HL-60/S4 (cell line): ENCODE data around the gene CEBPG.

ENCODE experiments used
- in situ Hi-C: fragments of 300-500 bp; cut with MboI; formaldehyde crosslinking; loops from 2 replicates; pipeline ENCODE4 v1.14.3; 2022; ENCODE audit warnings: low sequenced_read_pairs

Gene CEBPG

GRCh38 chr19:33394723-33395560 is 21.4 kb downstream of the CEBPG start:
- in situ Hi-C loops, result no loop called here

DNA sequence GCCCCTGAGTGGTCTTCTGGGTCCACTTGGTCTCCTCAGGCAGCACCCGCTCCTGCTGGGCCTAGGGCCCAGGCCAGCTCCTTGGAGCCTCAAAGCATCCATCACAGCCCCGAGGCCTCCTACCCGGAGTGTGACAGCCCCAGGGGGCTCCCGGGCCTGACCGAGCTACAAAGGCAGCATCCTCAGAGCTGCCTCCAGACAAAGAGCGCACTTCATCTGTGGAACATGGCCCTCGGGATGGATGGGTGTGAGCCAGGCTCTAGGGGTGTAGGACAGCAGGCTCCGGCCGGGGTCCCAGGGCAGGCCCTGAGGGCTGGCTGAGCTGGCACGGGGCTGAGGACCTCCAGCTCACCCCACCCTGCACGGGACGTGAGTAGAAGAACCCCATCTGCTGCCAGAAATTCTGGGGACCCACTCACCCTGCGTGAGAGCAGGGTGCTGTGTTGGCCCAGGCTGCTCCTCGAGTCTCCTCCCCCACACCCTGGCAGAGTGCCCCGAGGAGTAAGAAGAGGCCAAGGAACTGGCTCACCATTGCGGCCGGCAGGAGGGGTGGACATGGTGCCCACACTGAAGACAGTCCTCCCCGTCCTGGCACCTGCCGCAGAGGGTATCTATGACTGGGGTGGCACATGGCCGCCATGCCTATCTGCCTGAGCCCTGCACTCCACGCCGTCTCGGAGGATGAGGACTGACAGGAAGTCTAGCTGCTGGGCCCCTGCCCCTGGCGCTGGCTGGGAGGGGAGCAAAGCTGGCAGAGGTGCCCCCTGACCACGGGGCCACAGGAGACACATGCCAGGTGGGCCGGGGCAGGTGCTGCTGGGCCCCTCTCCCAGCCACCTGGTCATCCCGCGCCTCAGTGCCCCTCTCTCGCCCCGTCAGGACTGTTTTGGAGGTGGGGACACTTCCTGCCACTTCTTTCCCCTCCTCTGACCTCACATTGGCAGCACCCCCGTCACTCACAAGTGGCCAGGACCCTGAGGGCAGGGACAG is 22.3 kb downstream of the CEBPG start:
- in situ Hi-C loops, result no loop called here

- in situ Hi-C loops, result no loop called here
Observed at GRCh38 chr19:33396701-33397535, 23.4 kb downstream of the CEBPG start.

GRCh38 chr19:33397536-33398360 is 24.2 kb downstream of the CEBPG start:
- in situ Hi-C loops, result no loop called here

DNA sequence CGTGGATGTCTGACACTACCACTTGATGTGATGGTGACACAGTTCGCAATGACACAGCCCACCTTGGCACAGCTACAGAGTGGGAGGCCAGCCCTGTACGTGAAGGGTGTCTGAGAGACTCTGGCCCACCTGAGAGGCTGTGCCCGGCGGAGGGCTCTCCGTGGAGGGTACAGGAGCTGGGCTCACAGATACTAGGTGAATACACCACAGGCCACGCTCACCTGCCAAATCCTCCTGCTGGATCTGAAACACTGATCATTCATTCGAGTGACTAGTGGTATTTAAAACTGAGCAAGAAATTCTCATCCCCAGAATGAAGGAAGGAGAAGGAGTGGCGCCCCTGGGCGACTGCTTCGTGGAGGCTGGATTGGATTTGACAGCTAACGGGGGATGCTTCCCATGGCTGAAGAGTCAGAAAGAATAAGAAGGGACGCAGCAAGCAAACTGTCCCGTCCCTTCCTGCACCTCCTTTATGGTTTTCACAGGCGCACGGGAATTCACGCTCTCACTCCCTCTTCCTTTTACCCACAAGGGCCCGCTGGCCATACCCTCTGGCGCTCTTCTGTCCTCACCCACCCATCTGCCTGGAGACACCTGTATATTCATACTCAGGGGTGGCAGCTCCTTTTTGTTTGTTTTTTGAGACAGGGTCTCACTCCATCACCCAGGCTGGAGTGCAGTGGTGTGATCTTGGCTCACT is 25.0 kb downstream of the CEBPG start:
- in situ Hi-C loops, result no loop called here

DNA sequence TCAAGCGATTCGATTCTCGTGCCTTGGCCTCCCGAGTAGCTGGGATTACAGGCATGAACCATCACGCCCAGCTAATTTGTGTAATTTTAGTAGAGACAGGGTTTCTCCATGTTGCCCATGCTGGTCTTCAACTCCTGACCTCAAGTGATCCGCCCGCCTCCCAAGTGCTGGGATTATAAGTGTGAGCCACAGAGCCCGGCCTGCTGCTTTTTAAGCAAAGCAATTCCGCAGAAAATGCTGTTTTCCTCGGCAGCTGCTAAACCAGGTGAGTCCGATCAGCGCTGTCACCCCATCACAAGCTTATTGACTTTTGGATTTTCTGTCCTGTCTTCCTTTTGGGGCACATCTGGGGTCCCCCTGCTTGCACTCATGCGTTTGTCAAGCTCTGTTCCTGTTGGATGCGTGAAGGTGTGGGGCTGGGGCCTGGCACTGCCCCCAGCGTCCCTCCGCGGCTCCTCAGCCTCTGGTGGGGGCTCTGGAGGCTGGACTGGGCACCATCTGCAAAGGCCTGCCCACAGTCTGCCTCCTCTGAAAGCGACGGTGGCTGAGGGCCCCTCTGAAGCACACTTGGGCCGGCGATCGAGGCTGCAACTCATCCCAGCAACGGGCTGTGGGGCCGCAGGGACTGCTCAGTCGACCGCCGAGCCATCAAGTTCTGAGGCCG is 25.7 kb downstream of the CEBPG start:
- in situ Hi-C loops, result no loop called here

DNA sequence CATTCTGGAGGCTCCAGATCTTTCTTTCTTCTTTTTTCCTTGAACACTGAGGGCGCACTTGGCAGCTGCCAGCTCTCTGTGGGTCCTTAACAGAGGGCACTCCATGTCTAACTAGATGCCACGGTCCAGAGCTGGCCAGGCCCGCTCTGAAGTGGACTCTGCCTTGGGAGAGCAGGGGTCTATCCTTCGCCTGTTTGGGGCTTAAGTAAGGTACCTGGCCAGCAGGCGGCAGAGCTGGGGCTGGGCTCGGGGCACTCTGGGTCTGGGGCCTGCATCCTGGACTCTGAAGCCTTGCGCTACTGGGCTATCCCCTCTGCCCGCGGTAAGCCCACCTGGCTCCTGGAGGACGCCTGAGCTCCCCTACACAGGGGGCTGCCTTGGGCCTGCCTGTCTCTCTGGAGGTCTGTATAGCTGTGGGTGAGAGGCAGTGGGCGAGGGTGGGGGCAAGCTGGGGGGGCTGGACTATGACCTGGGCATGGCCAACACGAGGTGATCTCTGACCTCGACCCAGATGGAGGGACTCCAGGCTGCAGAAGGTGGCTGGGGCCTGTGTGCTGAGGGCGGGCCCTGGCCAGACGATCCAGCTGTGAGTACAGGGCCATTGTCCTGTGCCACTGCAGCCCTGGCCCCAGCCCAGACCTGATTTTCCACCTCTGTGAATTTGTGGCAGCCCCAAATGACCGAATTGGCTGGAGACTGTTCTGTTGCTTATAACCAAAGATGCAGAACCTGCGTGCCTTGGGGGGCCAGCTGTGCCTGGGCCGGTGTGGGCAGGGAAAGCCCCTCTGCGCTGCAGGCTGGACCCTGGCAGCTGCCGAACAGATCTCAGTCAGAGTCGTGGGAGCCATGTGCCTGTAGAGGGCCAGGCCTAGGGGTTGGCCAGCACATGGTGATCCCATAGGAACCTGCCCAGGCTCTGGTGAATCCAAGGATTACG is 26.5 kb downstream of the CEBPG start:
- in situ Hi-C loops, result loop anchor here (5.0 to 25.0 kb wide), 3 partner anchors 163 to 413 kb away; partner anchors contain the start of gene WDR88

GRCh38 chr19:33400856-33401682 is 27.6 kb downstream of the CEBPG start:
- in situ Hi-C loops, result loop anchor here (5.0 to 25.0 kb wide), 3 partner anchors 164 to 414 kb away; partner anchors contain the start of gene WDR88

GRCh38 chr19:33401683-33402420 is 28.3 kb downstream of the CEBPG start:
- in situ Hi-C loops, result loop anchor here (5.0 to 25.0 kb wide), 3 partner anchors 165 to 415 kb away; partner anchors contain the start of gene WDR88

GRCh38 chr19:33402421-33403220 is 29.1 kb downstream of the CEBPG start:
- in situ Hi-C loops, result loop anchor here (5.0 to 25.0 kb wide), 3 partner anchors 165 to 415 kb away; partner anchors contain the start of gene WDR88

DNA sequence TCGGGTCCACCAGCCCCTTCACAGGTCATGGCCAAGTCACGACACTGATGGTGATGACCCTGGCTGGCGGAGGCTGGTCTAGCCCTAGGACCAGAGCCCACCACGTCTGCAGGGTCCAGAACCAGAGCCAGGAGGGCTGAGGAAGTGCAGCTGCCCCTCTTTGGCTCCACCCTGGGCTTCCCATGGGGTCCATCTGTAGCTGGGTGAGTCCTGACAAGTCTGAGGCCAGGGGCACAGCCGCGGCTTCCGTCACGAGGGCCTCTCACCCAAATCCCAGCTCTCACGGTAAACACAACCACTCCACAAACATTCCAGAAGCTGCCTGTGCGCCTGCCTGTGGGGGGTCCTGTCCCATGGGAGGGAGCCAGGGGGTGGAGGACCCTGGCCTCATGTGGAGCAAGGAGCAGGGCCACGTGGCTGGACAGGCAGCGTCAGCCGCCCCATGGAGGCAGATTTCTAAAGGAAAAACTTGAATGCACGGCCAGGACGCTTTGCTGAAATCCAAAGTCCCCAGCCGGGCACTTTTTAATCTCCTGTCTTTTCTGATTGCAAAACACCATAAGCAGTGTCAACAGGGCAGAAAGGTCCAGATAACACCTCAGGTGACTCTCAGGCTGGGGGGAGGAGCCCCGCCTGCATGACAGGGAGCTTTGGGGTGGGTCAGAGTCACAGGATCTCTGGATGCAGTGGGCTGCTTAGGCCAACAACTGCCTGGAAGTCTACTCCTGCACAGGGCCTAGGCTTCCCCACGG is 29.9 kb downstream of the CEBPG start:
- in situ Hi-C loops, result loop anchor here (5.0 to 25.0 kb wide), 3 partner anchors 166 to 416 kb away; partner anchors contain the start of gene WDR88

DNA sequence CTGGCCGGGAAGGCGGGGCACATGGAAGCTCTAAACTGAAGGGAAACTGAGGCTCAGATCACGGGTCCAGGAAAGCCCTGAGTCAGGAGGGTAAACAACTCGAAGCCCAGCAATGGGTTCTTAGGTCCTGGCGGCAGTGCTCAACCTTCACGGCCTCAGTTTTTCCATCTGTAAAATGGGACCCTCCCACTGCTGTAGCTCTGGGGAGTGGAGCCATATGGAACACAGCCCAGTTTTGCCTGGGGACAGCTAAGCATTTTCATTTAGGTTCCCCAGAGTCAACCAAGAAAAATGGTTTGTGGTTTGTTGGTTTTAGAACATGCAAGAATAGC is 30.4 kb downstream of the CEBPG start:
- in situ Hi-C loops, result loop anchor here (5.0 to 25.0 kb wide), 3 partner anchors 167 to 417 kb away; partner anchors contain the start of gene WDR88

GRCh38 chr19:33404506-33405253 is 31.2 kb downstream of the CEBPG start:
- in situ Hi-C loops, result loop anchor here (5.0 to 25.0 kb wide), 3 partner anchors 167 to 417 kb away; partner anchors contain the start of gene WDR88
